GM21619 (cell line): ENCODE data around the gene PARK7.
A peak's percentile ranks its signal among the peaks of the same experiment; 100 is the strongest.
"Not testable (repeated sequence)": the region's sequence is repeated elsewhere in the genome, so short reads cannot be mapped to it uniquely, and the experiment has no call there.

ENCODE experiments used
- ATAC-seq: cut with Tn5 transposase; IDR thresholded peaks from one replicate; pipeline ENCODE4 v1.9.1; 2021; ENCODE audit not compliant: unreplicated experiment

The PARK7 gene

DNA sequence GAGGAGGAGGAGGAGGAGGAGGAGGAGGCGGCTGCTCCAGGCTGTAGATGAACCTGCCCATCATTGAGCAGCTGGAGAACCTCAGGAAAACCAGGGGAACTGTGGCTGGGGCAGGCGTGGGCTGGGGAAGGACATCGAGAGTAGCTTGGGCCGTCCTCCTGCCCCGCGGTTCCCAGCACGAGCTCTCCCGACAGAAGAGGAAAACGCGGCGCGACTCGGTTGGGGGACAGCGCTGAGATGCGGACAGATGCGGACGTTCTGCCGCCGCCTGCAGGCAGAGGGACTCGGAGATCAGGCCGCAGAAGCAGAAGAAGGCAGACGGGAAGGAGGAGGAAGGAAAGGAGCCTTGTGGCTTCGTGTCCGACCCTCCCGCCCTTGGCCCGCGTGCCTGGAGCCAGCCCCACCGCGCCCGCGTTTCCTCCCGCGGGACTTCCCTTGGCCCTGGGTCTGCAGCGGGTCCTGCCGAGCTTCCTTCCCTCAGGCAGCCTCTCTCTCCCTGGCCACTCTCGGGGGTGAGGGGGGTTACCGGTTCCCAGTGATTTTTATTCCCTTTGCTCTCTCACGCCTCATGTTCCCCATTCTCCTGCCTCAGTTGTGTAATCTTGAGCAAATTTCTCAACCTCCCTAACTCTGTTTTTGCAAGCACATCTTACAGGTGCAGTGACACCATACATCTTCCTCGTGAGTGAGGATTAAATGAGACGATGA, 19.1 kb upstream of the PARK7 start:
- no peak for ATAC-seq

DNA sequence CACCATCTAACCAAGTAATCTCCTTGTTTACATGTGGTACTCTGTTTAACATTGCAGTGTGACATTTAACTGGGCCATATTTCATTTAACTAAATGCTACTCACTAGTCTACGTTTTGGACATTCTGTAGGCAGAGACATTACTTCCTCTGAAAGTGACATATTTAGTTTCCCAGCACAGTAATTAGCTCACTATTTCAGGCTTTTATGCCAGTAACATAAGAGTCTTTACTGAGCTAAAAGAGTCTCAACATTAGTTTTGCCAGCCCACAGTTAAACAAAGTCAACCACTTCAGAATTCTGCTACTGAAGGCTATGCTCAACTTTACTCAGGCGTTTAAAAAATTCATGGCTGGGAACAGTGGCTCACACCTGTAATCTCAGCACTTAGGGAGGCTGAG, 18.3 kb upstream of the PARK7 start:
- no peak for ATAC-seq

DNA sequence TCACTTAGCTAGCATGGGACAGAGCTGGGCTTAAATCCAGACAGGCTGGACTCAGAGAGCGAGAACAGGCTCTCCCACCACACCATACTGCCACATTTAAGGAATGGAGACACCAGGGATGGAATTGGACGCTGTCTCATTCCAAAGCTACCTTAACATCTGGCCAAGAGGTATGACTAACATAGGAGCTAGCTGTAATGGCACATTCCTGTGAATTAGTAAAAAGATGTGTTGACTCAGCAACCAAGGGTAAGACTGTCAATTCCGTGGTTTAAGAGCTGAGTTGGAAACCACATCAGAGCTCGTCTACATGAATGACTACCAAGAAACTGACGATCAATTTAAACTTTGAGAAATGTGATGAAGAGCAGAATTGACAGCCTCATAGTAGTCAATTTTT, 12.6 kb upstream of the PARK7 start:
- no peak for ATAC-seq

DNA sequence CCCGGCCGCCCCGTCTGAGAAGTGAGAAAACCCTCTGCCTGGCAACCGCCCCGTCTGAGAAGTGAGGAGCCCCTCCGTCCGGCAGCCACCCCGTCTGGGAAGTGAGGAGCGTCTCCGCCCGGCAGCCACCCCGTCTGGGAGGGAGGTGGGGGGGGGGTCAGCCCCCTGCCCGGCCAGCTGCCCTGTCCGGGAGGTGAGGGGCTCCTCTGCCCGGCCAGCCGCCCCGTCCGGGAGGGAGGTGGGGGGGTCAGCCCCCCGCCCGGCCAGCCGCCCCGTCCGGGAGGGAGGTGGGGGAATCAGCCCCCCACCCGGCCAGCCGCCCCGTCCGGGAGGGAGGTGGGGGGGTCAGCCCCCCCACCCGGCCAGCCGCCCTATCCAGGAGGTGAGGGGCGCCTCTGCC, 8.7 kb upstream of the PARK7 start:
- ATAC-seq: not testable (repeated sequence)

DNA sequence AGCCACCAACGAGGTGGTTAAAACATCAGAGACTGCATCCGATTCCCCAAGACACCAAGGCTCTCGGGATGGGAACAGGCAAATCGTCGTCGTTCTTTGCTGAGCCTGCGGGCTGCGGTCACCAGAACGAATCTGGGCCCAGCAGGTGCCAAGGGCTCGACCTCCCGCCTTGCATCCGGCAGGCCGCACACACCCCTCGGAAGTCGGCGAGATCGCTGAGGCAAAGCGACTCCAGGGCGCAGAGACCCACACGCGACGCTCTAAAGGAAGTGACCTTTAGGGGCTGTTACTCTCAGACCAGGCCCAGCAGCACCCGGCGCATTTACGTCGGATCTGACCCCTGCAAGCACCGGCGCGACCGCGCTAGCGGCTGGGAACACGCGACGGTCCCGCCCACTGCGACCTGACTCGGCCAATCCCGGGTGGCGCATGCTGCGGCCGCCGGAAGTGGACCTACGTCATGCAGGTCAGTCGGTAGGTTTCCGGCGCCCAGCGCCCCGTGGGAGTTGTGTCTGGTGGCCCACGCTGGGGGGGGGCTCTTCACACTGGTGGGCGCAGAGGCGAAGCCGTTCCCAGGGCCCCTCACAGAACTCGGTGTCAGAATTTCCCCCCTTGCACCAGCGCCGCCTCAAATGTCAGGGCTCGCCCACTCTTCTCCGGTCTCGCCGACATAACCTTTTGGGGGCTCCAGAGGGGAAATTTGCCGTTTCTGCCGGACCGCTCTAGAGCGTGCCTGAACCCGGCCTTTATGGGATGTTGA, 7.5 kb upstream of the PARK7 start:
- peak; percentile 95 for ATAC-seq

DNA sequence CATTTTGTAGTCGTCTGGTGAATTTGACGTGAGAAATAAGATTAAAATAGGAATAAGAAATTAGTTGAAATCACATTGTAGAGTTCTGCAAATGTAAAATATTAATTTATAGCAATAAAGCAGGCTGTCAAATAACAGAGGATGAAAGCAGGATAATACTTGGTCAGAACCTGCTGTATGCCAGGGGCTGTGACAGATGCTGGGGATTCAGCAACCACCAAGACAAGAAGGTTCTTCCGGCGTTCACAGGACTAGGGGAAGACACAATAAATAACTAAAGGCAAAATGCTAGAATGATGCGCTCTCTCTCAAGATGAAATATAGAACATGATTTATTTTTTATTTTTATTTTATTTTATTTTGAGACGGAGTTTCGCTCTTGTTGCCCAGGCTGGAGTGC, 6.8 kb upstream of the PARK7 start:
- ATAC-seq: no peak

DNA sequence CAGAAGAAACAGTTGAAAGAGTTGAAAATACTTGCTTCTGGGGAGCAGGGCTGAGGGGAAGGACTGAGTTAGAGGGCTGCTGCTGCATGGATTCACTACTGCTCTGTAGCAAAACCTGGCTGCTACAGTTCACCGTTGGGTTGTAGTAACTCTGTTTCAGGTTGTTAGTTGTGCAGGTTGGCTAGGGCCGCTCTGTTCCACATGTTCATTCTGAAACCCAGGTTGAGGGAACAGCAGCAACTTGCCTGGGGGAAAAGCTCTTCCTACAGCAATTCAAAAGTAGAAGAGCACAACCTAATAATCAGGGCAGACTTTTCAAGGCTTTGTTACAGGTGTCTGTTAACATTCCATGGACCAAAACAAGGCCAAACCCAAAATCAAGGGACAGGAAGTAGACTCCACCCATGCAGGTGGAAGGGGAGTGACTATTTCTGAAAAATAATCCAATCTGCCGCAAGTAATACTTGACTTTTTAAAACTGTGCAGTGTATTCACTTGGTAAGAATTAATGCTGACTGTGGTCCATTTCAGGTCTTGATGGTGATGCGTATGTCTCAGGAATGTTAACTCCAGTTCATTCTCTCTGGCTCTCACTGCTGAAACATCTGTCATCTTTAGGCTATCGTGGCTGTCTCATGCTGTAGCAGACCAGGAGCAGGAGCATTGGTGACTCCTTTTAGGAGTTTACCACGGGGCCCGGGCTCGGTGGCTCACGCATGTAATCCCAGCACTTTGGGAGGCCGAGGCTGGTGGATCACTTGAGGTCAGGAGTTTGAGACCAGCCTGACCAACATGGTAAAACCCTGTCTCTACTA, 5.1 kb upstream of the PARK7 start:
- no peak for ATAC-seq

DNA sequence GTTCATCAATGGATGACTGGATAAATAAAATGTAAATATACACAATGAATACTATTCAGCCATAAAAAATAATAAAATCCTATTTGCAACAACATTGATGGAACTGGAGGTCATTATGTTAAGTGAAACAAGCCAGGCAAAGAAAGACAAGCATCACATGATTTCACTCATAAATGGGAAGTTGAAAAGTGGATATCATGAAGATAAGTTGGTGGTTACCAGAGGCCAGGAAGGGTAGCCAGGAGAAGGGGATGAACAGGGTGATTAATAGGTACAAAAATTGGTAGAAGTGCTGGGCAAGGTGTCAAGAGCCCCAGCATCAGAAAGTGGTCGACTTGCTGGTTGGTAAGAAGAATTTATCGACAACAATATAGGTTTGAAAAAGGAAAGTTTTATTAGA, 1.3 kb upstream of the PARK7 start:
- no peak for ATAC-seq

DNA sequence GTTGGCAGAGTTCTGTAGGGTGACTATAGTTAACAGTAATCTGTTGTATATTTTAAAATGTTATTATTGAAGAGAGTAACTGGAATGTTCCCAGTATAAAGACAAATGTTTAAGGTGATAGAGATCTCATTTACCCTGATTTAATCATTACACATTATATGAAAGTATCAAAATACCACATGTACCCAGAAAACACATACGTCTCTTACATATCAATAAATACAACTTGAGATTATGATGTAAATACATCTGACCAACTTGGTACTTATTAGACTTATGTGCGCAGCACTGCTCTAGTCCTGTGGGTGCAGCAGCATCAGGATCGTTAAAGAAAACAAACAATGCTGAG, 670 bp upstream of the PARK7 start:
- no peak for ATAC-seq

DNA sequence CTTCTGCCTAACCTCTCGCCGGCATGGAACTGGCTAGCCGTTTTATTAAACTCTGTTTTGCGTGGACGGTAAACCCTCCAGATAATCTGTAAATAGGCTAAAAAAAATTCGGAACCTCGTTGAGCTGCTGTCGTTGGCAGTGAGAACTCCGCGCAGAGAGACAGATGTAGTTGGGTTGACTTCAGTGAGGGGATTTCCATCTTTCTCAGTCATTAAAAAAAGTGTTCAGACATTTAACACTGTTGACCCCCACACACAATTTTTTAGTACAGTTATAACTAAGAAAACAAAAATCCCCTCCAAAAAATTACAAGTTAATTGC, 464 bp downstream of the PARK7 start:
- ATAC-seq: peak; percentile 2

DNA sequence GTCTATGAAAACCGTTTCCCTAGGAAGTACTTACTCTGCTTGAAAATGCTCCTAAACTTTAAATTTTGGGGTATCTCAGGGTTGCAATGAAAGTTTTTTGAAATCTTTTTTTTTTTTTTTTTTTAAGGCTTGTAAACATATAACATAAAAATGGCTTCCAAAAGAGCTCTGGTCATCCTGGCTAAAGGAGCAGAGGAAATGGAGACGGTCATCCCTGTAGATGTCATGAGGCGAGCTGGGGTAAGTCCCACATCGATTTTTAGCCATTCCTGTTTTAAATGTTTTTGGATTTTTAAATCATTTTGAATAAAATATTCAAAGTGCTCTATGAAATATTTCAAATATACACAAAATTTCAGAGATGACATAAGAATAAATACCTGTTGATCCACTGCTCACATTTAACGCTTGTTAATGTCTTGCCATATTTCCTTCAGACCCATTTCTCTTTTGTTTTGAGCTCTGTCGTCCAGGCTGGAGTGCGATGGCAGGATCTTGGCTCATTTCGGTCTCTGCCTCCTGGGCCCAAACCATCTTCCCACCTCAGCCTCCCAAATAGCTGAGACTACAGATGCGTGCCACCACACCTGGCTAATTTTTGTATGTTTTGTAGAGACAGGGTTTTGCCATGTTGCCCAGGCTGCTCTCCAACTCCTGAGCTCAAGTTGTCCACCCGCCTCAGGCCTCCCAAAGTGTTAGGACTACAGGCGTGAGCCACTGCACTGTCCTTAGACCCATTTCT, 1.3 kb downstream of the PARK7 start:
- ATAC-seq: no peak

DNA sequence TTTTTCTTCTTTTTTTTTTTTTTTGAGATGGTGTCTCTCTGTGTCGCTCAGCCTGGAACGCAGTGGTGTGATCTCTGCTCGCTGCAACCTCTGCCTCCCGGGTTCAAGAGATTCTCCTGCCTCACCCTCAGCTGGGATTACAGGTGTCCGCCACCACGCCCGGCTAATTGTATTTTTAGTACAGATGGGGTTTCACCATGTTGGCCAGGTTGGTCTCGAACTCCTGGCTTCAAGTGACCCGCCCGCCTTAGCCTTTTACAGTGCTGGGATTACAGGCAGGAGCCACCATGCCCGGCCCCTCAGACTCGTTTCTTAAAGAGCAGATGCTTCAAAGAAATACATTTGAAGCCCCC, 1.8 kb downstream of the PARK7 start:
- ATAC-seq: not testable (repeated sequence)

DNA sequence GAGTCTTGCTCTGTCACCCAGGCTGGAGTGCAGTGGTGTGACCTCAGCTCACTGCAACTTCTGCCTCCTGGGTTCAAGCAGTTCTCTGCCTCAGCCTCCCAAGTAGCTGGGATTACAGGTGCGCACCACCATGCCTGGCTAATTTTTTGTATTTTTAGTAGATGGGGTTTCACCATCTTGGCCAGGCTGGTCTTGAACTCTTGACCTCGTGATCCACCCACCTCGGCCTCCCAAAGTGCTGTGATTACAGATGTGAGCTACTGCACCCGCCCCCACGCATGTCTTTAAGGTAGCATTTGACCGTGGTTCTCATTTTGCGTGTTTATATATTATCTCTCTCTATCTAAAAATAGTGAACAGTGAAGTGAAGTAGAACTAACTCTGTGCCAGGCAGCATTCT, 2.3 kb downstream of the PARK7 start:
- not testable (repeated sequence) for ATAC-seq

DNA sequence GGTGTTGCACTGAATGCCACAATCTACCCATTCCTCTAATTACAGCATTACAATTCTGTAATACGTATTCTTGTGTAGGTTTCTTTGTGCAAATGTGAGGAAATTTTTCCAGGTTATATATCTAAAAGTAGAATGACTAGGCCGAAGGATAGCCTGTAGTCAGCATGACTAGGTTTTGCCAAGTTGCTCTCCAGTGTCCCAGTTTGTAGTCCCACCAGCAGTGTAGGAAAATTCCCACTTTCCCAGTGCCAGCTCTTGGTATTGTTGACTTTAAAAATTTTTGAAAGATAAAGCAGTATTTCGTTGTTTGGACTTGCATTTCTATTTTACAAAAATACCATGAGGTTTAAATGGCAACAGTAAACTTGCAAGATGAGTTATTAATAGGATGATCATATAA, 3.0 kb downstream of the PARK7 start:
- ATAC-seq: no peak

DNA sequence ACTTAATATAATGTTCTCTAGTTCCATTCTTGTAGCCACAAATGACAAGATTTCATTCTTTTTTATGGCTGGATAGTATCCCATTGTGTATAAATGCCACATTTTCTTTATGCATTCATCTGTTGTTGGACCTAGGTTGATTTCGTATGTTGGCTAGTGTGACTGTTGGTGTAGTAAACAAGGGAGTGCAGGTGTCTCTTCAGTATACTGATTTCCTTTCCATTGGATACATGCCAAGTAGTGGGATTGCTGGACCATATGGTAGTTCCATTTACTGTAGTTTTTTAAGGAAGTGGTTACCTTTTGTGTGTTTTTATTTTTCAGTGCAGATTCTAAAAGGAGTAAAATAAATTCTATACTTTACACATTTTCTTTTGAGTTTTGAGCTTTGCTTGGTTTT, 5.7 kb downstream of the PARK7 start:
- ATAC-seq: no peak

DNA sequence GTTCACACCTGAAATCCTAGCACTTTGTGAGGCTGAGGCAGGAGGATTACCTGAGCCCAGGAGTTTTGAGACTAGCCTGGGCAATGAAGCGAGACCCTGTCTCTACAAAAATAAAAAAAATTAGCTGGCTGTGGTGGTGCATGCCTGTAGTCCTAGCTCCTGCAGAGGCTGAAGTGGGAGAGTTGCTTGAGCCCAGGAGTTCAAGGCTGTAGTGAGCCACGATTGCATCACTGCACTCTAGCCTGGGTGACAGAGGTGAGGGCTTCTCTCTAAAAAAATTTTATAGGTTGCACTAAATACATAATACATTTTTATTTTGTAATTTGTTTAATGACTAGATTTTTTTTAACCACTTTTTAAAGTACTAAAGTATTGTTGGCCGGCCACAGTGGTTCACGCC, 6.1 kb downstream of the PARK7 start:
- ATAC-seq: no peak

DNA sequence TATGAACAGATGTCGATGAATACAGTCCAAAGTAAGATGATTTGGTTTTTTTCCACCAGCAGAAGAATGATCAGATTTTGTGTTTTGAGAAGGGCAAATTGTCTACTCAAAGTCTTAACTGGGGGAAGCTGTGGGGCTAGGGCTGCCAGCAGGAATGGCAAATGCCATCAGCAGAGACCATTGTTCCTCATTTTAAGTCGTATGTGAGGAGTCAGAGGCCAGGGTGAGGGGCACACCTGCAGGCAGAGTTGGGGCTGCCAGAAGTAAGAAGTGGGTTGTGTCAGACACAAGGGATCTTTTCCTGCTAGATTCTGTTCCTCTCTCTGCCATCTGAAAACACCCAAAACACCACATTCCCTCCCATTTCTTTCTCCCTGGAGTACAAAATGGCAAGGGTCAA, 8.7 kb downstream of the PARK7 start:
- ATAC-seq: no peak

DNA sequence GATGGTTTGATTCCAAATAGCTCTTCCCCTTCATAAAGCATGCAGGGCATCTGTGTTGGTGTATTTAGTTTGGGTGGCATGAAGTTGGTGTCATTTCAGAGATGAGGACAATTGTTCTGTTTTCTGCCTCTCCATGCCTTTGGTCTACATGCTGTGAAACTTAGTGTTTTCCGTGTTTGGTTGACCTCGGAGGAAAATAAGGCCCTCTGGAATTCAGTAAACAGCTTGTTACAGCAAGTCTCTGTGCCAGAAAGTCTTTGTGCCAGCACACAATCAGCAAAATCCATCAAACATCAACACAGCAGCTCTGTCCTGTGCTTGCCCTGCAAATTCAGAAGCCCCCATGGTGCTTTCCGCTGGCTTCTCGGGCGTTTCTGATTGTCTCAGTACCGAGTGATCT, 9.5 kb downstream of the PARK7 start:
- ATAC-seq: no peak

DNA sequence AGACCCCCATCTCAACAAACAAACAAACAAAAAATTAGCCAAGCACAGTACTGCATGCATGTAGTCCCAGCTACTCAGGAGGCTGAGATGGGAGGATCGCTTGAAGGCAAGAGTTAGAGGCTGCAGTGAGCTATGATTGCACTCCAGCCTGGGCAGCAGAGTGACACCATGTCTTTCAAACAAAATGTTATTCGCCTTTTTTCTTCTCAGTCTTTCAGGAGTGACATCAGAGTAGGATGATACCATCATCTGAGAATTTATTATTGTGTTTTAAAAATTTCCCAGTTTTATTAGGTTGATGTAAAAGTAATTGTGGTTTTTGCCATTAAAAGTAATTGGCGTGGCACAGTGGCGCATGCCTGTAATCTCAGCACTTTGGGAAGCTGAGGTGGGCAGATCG, 10.8 kb downstream of the PARK7 start:
- ATAC-seq: no peak

DNA sequence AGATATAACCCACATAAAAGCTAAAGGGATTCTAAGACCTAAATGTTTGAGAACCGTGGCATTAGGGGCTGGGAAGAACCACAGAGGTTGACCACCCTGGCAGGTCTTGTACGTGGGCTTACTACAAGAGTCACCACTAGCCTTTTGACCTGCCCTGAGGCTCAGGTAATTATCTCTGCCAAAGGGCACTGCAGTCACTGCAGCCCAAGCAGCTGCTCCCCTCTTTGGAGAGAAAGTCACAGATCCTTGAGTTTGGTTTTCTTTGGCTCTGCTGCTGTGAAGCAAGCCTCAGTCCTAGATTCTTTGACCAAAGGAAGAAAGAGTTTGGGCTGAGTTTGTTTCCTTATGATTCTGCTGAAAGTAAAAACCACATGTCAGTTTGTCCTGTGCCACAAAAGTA, 11.6 kb downstream of the PARK7 start:
- ATAC-seq: no peak

DNA sequence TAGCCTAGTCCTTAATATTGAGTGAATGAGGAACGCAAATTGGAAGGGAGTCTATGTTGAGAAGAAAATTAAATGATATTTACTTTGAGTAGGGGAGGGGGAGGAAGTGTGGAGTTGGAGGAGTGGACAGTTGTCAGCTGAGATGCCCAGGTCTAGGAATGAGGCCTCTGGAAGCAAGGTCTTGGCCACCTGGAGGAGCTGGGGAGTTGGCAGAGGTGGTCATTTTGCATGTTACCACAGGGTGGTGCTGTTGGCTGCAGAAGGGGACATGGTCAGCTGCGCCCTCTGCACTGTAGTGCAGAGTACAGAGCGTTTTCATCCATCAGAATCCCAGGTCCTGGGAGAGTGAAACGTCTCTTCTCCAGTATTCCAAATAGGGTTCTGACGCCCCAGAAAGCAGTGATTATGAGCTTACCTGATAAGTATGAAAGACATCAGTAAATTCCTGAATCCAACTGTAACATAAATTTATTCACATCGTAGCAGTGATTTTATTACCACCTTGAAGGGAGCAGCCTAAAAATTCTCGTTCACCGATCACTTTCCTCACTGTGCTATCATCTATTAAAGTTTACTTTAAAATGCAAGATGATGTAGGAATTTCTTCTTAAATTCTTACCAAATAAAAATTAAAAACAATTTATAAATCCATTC, 13.8 kb downstream of the PARK7 start:
- ATAC-seq: no peak
